IMR-90 (cell line): ENCODE data around the gene CDH12. TPM values are rescaled to one million over a fixed set of nuclear protein-coding genes. Genes with fewer than 3 reads are reported as not detected.

ENCODE experiments used
- ATAC-seq: fragments of 200-7000 bp; cut with Tn5 transposase; 2 replicates; pipeline ENCODE4 v1.9.1; 2020; ENCODE audit warnings: low read depth, mild to moderate bottlenecking, moderate library complexity
- BruUV-seq: library from RNA; stranded (reverse); fragments of 400-500 nt; replicated peaks from 2 replicates; lab custom pipeline; 2021; lab: Mats Ljungman, UMichigan
- CTCF ChIA-PET: fragments of 300-600 bp; formaldehyde crosslinking; extraction: SDS; loops from one replicate; lab custom pipeline; 2021; ENCODE audit warnings: antibody characterized with exemption; lab: Yijun Ruan, JAX
- POLR2A ChIA-PET: fragments of 300-600 bp; sonication (Branson Sonifier 250); formaldehyde crosslinking; loops from one replicate; lab custom pipeline; 2022; ENCODE audit warnings: antibody characterized with exemption; ENCODE audit not compliant: unreplicated experiment; lab: Charles Lee
- DNase-seq: peaks from one replicate; pipeline ENCODE4 v3.0.0; 2013
- H2AFZ ChIP-seq: replicated peaks from 2 replicates; pipeline ENCODE3; 2013; ENCODE audit warnings: low read length, mild to moderate bottlenecking; ENCODE audit not compliant: poor library complexity
- H2AK5ac ChIP-seq: 2 replicates; pipeline ENCODE4 v1.6.1; 2013; ENCODE audit warnings: low read depth, low read length, inconsistent platforms
- H2AK9ac ChIP-seq: replicated peaks from 2 replicates; pipeline ENCODE3; 2013; ENCODE audit warnings: mild to moderate bottlenecking, low read depth, low read length, moderate library complexity; ENCODE audit not compliant: poor library complexity
- H2BK120ac ChIP-seq: 2 replicates; pipeline ENCODE4 v1.6.1; 2013; ENCODE audit warnings: low read depth, low read length, inconsistent platforms
- H2BK15ac ChIP-seq: 3 replicates; pipeline ENCODE4 v1.6.1; 2013; ENCODE audit warnings: low read depth, low read length, inconsistent platforms
- H2BK20ac ChIP-seq: 2 replicates; pipeline ENCODE4 v1.6.1; 2013; ENCODE audit warnings: low read depth, mild to moderate bottlenecking, inconsistent platforms, low read length, moderate library complexity
- H2BK5ac ChIP-seq: 2 replicates; pipeline ENCODE4 v1.6.1; 2013; ENCODE audit warnings: mild to moderate bottlenecking, low read depth, low read length, inconsistent platforms; ENCODE audit not compliant: poor library complexity, severe bottlenecking
- H3K14ac ChIP-seq: replicated peaks from 2 replicates; pipeline ENCODE4 v1.6.1; 2013; ENCODE audit warnings: low read depth, low read length, inconsistent platforms
- H3K18ac ChIP-seq: 2 replicates; pipeline ENCODE4 v1.6.1; 2013; ENCODE audit warnings: low read depth, low read length, control low read depth
- H3K23ac ChIP-seq: 2 replicates; pipeline ENCODE4 v1.6.1; 2013; ENCODE audit warnings: low read depth, low read length, inconsistent platforms
- H3K27ac ChIP-seq: 2 replicates; pipeline ENCODE4 v1.5.1; 2013; ENCODE audit warnings: mild to moderate bottlenecking, control low read depth, low read length; ENCODE audit not compliant: insufficient read depth
- H3K27me3 ChIP-seq: 2 replicates; pipeline ENCODE4 v1.6.1; 2013; ENCODE audit warnings: low read length; ENCODE audit not compliant: control insufficient read depth, insufficient read depth
- H3K36me3 ChIP-seq: 2 replicates; pipeline ENCODE4 v1.6.1; 2013; ENCODE audit warnings: low read length, mixed read lengths; ENCODE audit not compliant: control insufficient read depth, insufficient read depth
- H3K4ac ChIP-seq: 2 replicates; pipeline ENCODE4 v1.6.1; 2013; ENCODE audit warnings: low read depth, low read length, inconsistent platforms
- H3K4me1 ChIP-seq: 2 replicates; pipeline ENCODE4 v1.6.1; 2013; ENCODE audit warnings: low read length, mixed read lengths; ENCODE audit not compliant: control insufficient read depth, insufficient read depth
- H3K4me2 ChIP-seq: 2 replicates; pipeline ENCODE4 v1.6.1; 2013; ENCODE audit warnings: low read depth, mild to moderate bottlenecking, control low read depth, low read length, moderate library complexity
- H3K4me3 ChIP-seq: 2 replicates; pipeline ENCODE4 v1.5.1; 2013; ENCODE audit warnings: low read depth, mild to moderate bottlenecking, control low read depth, low read length, moderate library complexity; ENCODE audit not compliant: insufficient read depth
- H3K56ac ChIP-seq: 2 replicates; pipeline ENCODE4 v1.6.1; 2013; ENCODE audit warnings: low read length, inconsistent platforms; ENCODE audit not compliant: insufficient read depth; ENCODE audit errors: extremely low read depth
- H3K79me1 ChIP-seq, 2 experiments: 2 replicates each; pipeline ENCODE4 v1.6.1; 2013; ENCODE audit warnings: low read length in 2 of 2, inconsistent platforms in 1 of 2, low read depth in 1 of 2
- H3K9ac ChIP-seq: 2 replicates; pipeline ENCODE4 v1.6.1; 2013; ENCODE audit warnings: low read depth, low read length, control low read depth
- H3K9me1 ChIP-seq: 2 replicates; pipeline ENCODE4 v1.6.1; 2013; ENCODE audit warnings: low read length, inconsistent platforms; ENCODE audit not compliant: insufficient read depth
- H3K9me3 ChIP-seq: 2 replicates; pipeline ENCODE4 v1.6.1; 2013; ENCODE audit warnings: low read length; ENCODE audit not compliant: control insufficient read depth, insufficient read depth
- H4K20me1 ChIP-seq: 2 replicates; pipeline ENCODE4 v1.6.1; 2013; ENCODE audit warnings: low read length, inconsistent platforms; ENCODE audit not compliant: insufficient read depth
- H4K5ac ChIP-seq: 2 replicates; pipeline ENCODE4 v1.6.1; 2013; ENCODE audit warnings: mild to moderate bottlenecking, low read depth, low read length, control low read depth
- H4K8ac ChIP-seq, 2 experiments: 2 replicates each; pipeline ENCODE4 v1.6.1; 2013; ENCODE audit warnings: low read depth in 2 of 2, low read length in 2 of 2, control low read depth in 1 of 2, inconsistent platforms in 1 of 2
- H4K91ac ChIP-seq: 2 replicates; pipeline ENCODE4 v1.6.1; 2013; ENCODE audit warnings: low read depth, low read length, inconsistent platforms; ENCODE audit not compliant: insufficient read depth
- CEBPB ChIP-seq: IDR thresholded peaks from 2 replicates; pipeline ENCODE4 v1.6.1; 2012; ENCODE audit warnings: low read depth, low read length, improper control_type of control experiment
- MAFK ChIP-seq: IDR thresholded peaks from 2 replicates; pipeline ENCODE4 v1.6.1; 2012; ENCODE audit warnings: low read depth, low read length, improper control_type of control experiment
- MXI1 ChIP-seq: IDR thresholded peaks from 2 replicates; pipeline ENCODE4 v1.6.1; 2012; ENCODE audit warnings: low read depth, mild to moderate bottlenecking, low read length, moderate library complexity, borderline replicate concordance
- WGBS, 2 experiments: methylation state at CpG; one replicate each; pipeline versions ENCODE4 v1.1.5 to v1.1.7; 2013; ENCODE audit warnings: missing lambda C conversion rate in 2 of 2; ENCODE audit not compliant: insufficient read length in 1 of 2; ENCODE audit errors: extremely low coverage in 2 of 2; 5-methylcytosine and 5-hydroxymethylcytosine counted together
- dilution Hi-C: fragments of 300-500 bp; cut with HindIII; formaldehyde crosslinking; loops from one replicate; pipeline ENCODE4 v1.14.3; 2018; ENCODE audit warnings: low sequenced_read_pairs; ENCODE audit not compliant: unreplicated experiment
- in situ Hi-C: fragments of 300-500 bp; cut with MboI; formaldehyde crosslinking; loops from 3 replicates; pipeline ENCODE4 v1.14.3; 2019; ENCODE audit warnings: low sequenced_read_pairs, inconsistent platforms, mixed read lengths
- intact Hi-C: fragments of 100-400 bp; cut with micrococcal nuclease; formaldehyde crosslinking; loops from 2 replicates; pipeline ENCODE4 v1.10.0; 2022
- polyA plus RNA-seq, 3 experiments: library from polyadenylated mRNA; depleted of rRNA; stranded (reverse); fragments of >200 nt; gene quantifications; 2 replicates each; pipeline ENCODE4 v1.2.3, GENCODE V29; 2012; ENCODE audit warnings: low replicate concordance in 1 of 3
- total RNA-seq: library from RNA; depleted of rRNA; stranded (reverse); fragments of >200 nt; gene quantifications from 2 replicates; pipeline ENCODE4 v1.2.3, GENCODE V29; 2012

Gene CDH12
- total and polyA plus RNA-seq, 2 of the 4 experiments (the other 2 are of a cell fraction) = not detected

GRCh38 chr5:22344000-22344399 lies 509.1 kb downstream of the CDH12 start:
- dilution Hi-C loops = no loop called here
- H2BK15ac ChIP-seq = no peak overlapping the region
- H3K23ac ChIP-seq = no peak overlapping the region
- H3K4me1 ChIP-seq = no peaks in the 10 kb centered on the region
- H3K79me1 ChIP-seq = no peaks in the 10 kb centered on the region
- no peak for TF ChIP-seq CEBPB
- TF ChIP-seq MAFK = peak; percentile 81
- TF ChIP-seq MXI1 = no peak
- no peak overlapping the region for H3K56ac ChIP-seq
- no peaks in the 10 kb centered on the region for H3K27me3 ChIP-seq
- H3K18ac ChIP-seq = no peak overlapping the region
- no peaks in the 10 kb centered on the region for H3K36me3 ChIP-seq
- no peak overlapping the region for H3K4ac ChIP-seq
- no peak overlapping the region for H2BK20ac ChIP-seq
- H4K91ac ChIP-seq = no peak overlapping the region
- H4K5ac ChIP-seq = no peak overlapping the region
- H2AFZ ChIP-seq = no peak overlapping the region
- in situ Hi-C loops = no loop called here
- H3K9me1 ChIP-seq = no peaks in the 10 kb centered on the region
- no peak overlapping the region for H3K14ac ChIP-seq
- no peak overlapping the region for H3K27ac ChIP-seq
- intact Hi-C loops = no loop called here
- no peak overlapping the region for H3K4me3 ChIP-seq
- H2BK5ac ChIP-seq = no peak overlapping the region
- no peak overlapping the region for H2BK120ac ChIP-seq
- ATAC-seq (no peak), DNase-seq (no peak)
- CTCF ChIA-PET = no interaction called here
- H4K20me1 ChIP-seq = no peaks in the 10 kb centered on the region
- no peak overlapping the region for H4K8ac ChIP-seq
- no peak overlapping the region for H3K9ac ChIP-seq
- BruUV-seq = no TSS peak
- no peak overlapping the region for H2AK9ac ChIP-seq
- POLR2A ChIA-PET = no interaction called here
- H3K9me3 ChIP-seq = peaks cover 1% of the 10 kb centered on the region; the same call in 1 of the 2 replicates
- H3K4me2 ChIP-seq = no peak overlapping the region
- WGBS, 2 experiments = no CpG with 5 or more reads among the region's 2 CpGs
- H2AK5ac ChIP-seq = no peak overlapping the region
